ENCODE results near the gene CFAP119. TPM values are rescaled to one million over a fixed set of nuclear protein-coding genes. Genes with fewer than 3 reads are reported as not detected.

Gene CFAP119
- polyA plus RNA-seq, 1 donor (not counting 4 experiments of a cell fraction or from before 2014, with no cell fraction given): 3.0 TPM

DNA sequence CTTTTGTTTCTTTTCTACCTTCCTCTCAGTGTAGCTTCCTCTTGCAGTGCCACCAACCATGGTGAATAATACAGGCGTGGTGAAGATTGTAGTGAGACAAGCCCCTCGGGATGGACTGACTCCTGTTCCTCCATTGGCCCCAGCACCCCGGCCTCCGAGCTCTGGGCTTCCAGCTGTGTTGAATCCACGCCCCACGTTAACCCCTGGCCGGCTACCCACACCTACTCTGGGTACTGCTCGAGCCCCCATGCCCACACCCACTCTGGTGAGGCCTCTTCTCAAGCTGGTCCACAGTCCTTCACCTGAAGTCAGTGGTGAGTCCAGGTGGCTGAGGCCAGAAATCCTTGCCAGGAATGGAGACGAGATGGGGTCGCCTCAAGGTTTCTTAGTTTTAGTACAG is 38.9 kb downstream of the CFAP119 start:
- DNase-seq (ENCODE audit: low read depth, low spot score) (no peak), FAIRE-seq (no peak)
- H3K36me3 ChIP-seq (ENCODE audit: control insufficient read depth in 2 of 2, extremely low read depth in 1 of 2, insufficient read depth in 2 of 2, low read length in 2 of 2): peaks cover 50 to 53% of the 10 kb centered on the region in 2 experiments
- H4K20me1 ChIP-seq (ENCODE audit: control insufficient read depth, extremely low read depth, insufficient read depth, low read length): no peaks in the 10 kb centered on the region
- H3K9me3 ChIP-seq (ENCODE audit: control insufficient read depth, low read depth, low read length): no peaks in the 10 kb centered on the region
- no peak overlapping the region for H2AFZ ChIP-seq (ENCODE audit: control insufficient read depth, low read length)
- H3K4me1 ChIP-seq (ENCODE audit: control insufficient read depth, extremely low read depth, insufficient read depth, low read length): no peaks in the 10 kb centered on the region
- H3K27ac ChIP-seq (ENCODE audit: control insufficient read depth, insufficient read depth, low read length): no peak overlapping the region
- no peak overlapping the region for H3K4me2 ChIP-seq (ENCODE audit: control insufficient read depth, extremely low read depth, insufficient read depth, low read depth, low read length)
- no peaks in the 10 kb centered on the region for H3K9me1 ChIP-seq (ENCODE audit: control insufficient read depth, extremely low read depth, insufficient read depth, low read length)
- no peak overlapping the region for H3K9ac ChIP-seq (ENCODE audit: control insufficient read depth, extremely low read depth, insufficient read depth, low read length)
- H3K4me3 ChIP-seq (ENCODE audit: control insufficient read depth in 2 of 3, extremely low read depth in 1 of 3, insufficient read depth in 2 of 3, low read depth in 1 of 3, low read length in 3 of 3): no peak overlapping the region
- dilution Hi-C loops (cut with MboI; ENCODE audit: extremely low pct_ligation_motif_present, low sequenced_read_pairs): no loop called here
- peaks cover 45% of the 10 kb centered on the region for H3K79me2 ChIP-seq (ENCODE audit: control insufficient read depth, insufficient read depth, low read length)
- TF ChIP-seq, protein P1, sequence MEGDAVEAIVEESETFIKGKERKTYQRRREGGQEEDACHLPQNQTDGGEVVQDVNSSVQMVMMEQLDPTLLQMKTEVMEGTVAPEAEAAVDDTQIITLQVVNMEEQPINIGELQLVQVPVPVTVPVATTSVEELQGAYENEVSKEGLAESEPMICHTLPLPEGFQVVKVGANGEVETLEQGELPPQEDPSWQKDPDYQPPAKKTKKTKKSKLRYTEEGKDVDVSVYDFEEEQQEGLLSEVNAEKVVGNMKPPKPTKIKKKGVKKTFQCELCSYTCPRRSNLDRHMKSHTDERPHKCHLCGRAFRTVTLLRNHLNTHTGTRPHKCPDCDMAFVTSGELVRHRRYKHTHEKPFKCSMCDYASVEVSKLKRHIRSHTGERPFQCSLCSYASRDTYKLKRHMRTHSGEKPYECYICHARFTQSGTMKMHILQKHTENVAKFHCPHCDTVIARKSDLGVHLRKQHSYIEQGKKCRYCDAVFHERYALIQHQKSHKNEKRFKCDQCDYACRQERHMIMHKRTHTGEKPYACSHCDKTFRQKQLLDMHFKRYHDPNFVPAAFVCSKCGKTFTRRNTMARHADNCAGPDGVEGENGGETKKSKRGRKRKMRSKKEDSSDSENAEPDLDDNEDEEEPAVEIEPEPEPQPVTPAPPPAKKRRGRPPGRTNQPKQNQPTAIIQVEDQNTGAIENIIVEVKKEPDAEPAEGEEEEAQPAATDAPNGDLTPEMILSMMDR (optimal IDR thresholded peaks at IDR 0.05 in 1 of 3, IDR thresholded peaks at IDR 0.05 in 1 of 3, conservative IDR thresholded peaks at IDR 0.05 in 1 of 3; ENCODE audit: extremely low read depth in 1 of 3, insufficient read depth in 2 of 3, low read length in 3 of 3): no peak
- H3K27me3 ChIP-seq (ENCODE audit: control insufficient read depth, extremely low read depth, insufficient read depth, low read length): no peaks in the 10 kb centered on the region

DNA sequence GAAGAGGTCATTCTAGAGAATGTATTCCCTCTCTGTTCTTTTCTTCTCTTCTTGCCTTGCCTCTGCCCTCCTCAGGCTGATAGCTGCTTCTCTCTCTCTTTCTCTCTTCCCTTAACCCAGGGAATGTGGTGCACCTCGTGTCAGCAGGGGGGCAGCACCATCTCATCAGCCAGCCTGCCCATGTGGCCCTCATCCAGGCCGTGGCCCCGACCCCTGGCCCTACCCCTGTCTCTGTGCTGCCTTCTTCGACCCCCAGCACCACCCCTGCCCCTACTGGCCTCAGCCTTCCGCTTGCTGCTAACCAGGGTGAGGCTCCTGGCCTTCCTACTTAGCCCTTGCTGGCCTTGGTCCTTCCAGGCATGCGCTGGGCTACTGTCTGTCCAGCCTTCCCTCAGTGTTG is 39.4 kb downstream of the CFAP119 start:
- peaks cover 47% of the 10 kb centered on the region for H3K79me2 ChIP-seq (ENCODE audit: control insufficient read depth, insufficient read depth, low read length)
- TF ChIP-seq EZH2 (IDR thresholded peaks at IDR 0.05; ENCODE audit: low read length): no peak
- TF ChIP-seq, protein P1 (optimal IDR thresholded peaks at IDR 0.05 in 1 of 3, IDR thresholded peaks at IDR 0.05 in 1 of 3, conservative IDR thresholded peaks at IDR 0.05 in 1 of 3; ENCODE audit: extremely low read depth in 1 of 3, insufficient read depth in 2 of 3, low read length in 3 of 3): peak; percentile 7 to 39 (median 10)
- H4K20me1 ChIP-seq (ENCODE audit: control insufficient read depth, extremely low read depth, insufficient read depth, low read length): no peaks in the 10 kb centered on the region
- DNase-seq (ENCODE audit: low read depth, low spot score): no peak
- no peak overlapping the region for H3K4me3 ChIP-seq (ENCODE audit: control insufficient read depth in 2 of 3, extremely low read depth in 1 of 3, insufficient read depth in 2 of 3, low read depth in 1 of 3, low read length in 3 of 3)
- no peak overlapping the region for H2AFZ ChIP-seq (ENCODE audit: control insufficient read depth, low read length)
- H3K4me1 ChIP-seq (ENCODE audit: control insufficient read depth, extremely low read depth, insufficient read depth, low read length): no peaks in the 10 kb centered on the region
- no peaks in the 10 kb centered on the region for H3K9me1 ChIP-seq (ENCODE audit: control insufficient read depth, extremely low read depth, insufficient read depth, low read length)
- no peaks in the 10 kb centered on the region for H3K27me3 ChIP-seq (ENCODE audit: control insufficient read depth, extremely low read depth, insufficient read depth, low read length)
- peaks cover 48 to 55% of the 10 kb centered on the region in 2 experiments for H3K36me3 ChIP-seq (ENCODE audit: control insufficient read depth in 2 of 2, extremely low read depth in 1 of 2, insufficient read depth in 2 of 2, low read length in 2 of 2)
- no peak overlapping the region for H3K4me2 ChIP-seq (ENCODE audit: control insufficient read depth, extremely low read depth, insufficient read depth, low read depth, low read length)
- dilution Hi-C loops (cut with MboI; ENCODE audit: extremely low pct_ligation_motif_present, low sequenced_read_pairs): no loop called here
- H3K9me3 ChIP-seq (ENCODE audit: control insufficient read depth, low read depth, low read length): no peaks in the 10 kb centered on the region
- no peak for FAIRE-seq
- no peak overlapping the region for H3K9ac ChIP-seq (ENCODE audit: control insufficient read depth, extremely low read depth, insufficient read depth, low read length)
- no peak overlapping the region for H3K27ac ChIP-seq (ENCODE audit: control insufficient read depth, insufficient read depth, low read length)
